Vagina (tissue), 2 donors: ENCODE results near the gene ELMO3.

Experiments used
- CTCF ChIP-seq, 3 experiments: fragments of 450-650 bp in 2 of 3; fragments of 200-600 bp in 1 of 3; sonication (generic) in 1 of 3; IDR thresholded peaks; one replicate each; pipeline ENCODE4 v1.5.1; 2017 to 2019; ENCODE audit warnings: antibody characterized with exemption in 3 of 3, mild to moderate bottlenecking in 2 of 3, moderate library complexity in 2 of 3
- POLR2A ChIP-seq, 2 donors: fragments of 450-650 bp; IDR thresholded peaks; one replicate each; pipeline ENCODE4 v1.6.1; 2017; ENCODE audit warnings: antibody characterized with exemption in 2 of 2, mild to moderate bottlenecking in 2 of 2, moderate library complexity in 2 of 2

GRCh38 chr16:67183284-67183626 lies 15.7 kb upstream of the ELMO3 start:
- TF ChIP-seq CTCF (IDR thresholded peaks at IDR 0.05) (no peak), POLR2A (IDR thresholded peaks at IDR 0.05) (no peak)
